Astrocyte of the spinal cord (primary cell): ENCODE data around the gene RAE1.
A peak's percentile ranks its signal among the peaks of the same experiment; 100 is the strongest.

ENCODE experiments used
- DNase-seq: peaks from one replicate; pipeline ENCODE4 v3.0.0; 2011; ENCODE audit warnings: low read depth, low spot score
- H3K4me3 ChIP-seq: 2 replicates; pipeline ENCODE4 v1.5.1; 2011; ENCODE audit warnings: low read depth, mild to moderate bottlenecking, low read length, moderate library complexity
- CTCF ChIP-seq: IDR thresholded peaks from 2 replicates; pipeline ENCODE4 v1.5.1; 2012; ENCODE audit warnings: low read depth, mild to moderate bottlenecking, low read length, inconsistent platforms
- in situ Hi-C: cut with HindIII; loops from 2 replicates; pipeline ENCODE4 v1.10.0; 2017; ENCODE audit warnings: low sequenced_read_pairs

Gene RAE1

GRCh38 chr20:57325632-57326356 lies 25.3 kb upstream of the RAE1 start:
- H3K4me3 ChIP-seq = no peak overlapping the region
- DNase-seq = no peak
- no peak for TF ChIP-seq CTCF
- in situ Hi-C loops = no loop called here

GRCh38 chr20:57326667-57327455 lies 24.2 kb upstream of the RAE1 start:
- in situ Hi-C loops = no loop called here
- no peak overlapping the region for H3K4me3 ChIP-seq
- DNase-seq = no peak
- TF ChIP-seq CTCF = no peak

- no peak overlapping the region for H3K4me3 ChIP-seq
- in situ Hi-C loops = no loop called here
- no peak for DNase-seq
- no peak for TF ChIP-seq CTCF
Observed at GRCh38 chr20:57327820-57328219, 23.2 kb upstream of the RAE1 start.

GRCh38 chr20:57329608-57330221 lies 21.3 kb upstream of the RAE1 start, which contains the start of gene SPO11:
TSS of gene SPO11 (plus strand) at chr20:57329803. CDS start at chr20:57329868, 65 bp downstream.
- no peak for DNase-seq
- TF ChIP-seq CTCF = peak; percentile 19
- in situ Hi-C loops = no loop called here
- no peak within 1 kb of the TSS for H3K4me3 ChIP-seq

GRCh38 chr20:57330998-57331397 lies 20.1 kb upstream of the RAE1 start:
- H3K4me3 ChIP-seq = no peak overlapping the region
- no peak for TF ChIP-seq CTCF
- in situ Hi-C loops = no loop called here
- DNase-seq = no peak

- H3K4me3 ChIP-seq = no peak overlapping the region
- DNase-seq = no peak
- no peak for TF ChIP-seq CTCF
- in situ Hi-C loops = no loop called here
Observed at GRCh38 chr20:57332105-57333089, 18.7 kb upstream of the RAE1 start.
